ENCODE results near the gene STAT5A. TPM values are rescaled to one million over a fixed set of nuclear protein-coding genes. Genes with fewer than 3 reads are reported as not detected.
"Not testable (repeated sequence)": the region's sequence is repeated elsewhere in the genome, so short reads cannot be mapped to it uniquely, and the experiment has no call there.

Gene STAT5A
- total RNA-seq, 1 experiment from 2014 or later = 3.1 TPM

- DNase-seq = no peak
- no peaks in the 10 kb centered on the region for H3K4me1 Mint-ChIP-seq (ENCODE audit: low read depth, unreplicated experiment)
Observed at GRCh38 chr17:42253578-42253977, 34.7 kb upstream of the STAT5A start.

GRCh38 chr17:42255445-42255844, 32.9 kb upstream of the STAT5A start:
- Mint-ChIP-seq H3K4me3 (ENCODE audit: low read depth, unreplicated experiment) (no peak overlapping the region), H3K27me3 (ENCODE audit: unreplicated experiment) (no peaks in the 10 kb centered on the region), H3K9me3 (ENCODE audit: low read depth, unreplicated experiment) (no peaks in the 10 kb centered on the region), H3K4me1 (ENCODE audit: low read depth, unreplicated experiment) (no peaks in the 10 kb centered on the region), H3K36me3 (ENCODE audit: insufficient read depth, unreplicated experiment) (no peaks in the 10 kb centered on the region), H3K27ac (ENCODE audit: unreplicated experiment) (no peak overlapping the region)
- intact Hi-C loops (cut with micrococcal nuclease; ENCODE audit: unreplicated experiment) = no loop called here
- no peak for DNase-seq
- CTCF ChIA-PET = no interaction called here
- no peak for TF ChIP-seq CTCF (IDR thresholded peaks at IDR 0.05; ENCODE audit: unreplicated experiment)
- BruUV-seq (replicated peaks) = no TSS peak

More at GRCh38 chr17:42253578-42253977, 34.7 kb upstream of the STAT5A start:
- Mint-ChIP-seq H3K9me3 (ENCODE audit: low read depth, unreplicated experiment) (no peaks in the 10 kb centered on the region), H3K27me3 (ENCODE audit: unreplicated experiment) (no peaks in the 10 kb centered on the region), H3K36me3 (ENCODE audit: insufficient read depth, unreplicated experiment) (no peaks in the 10 kb centered on the region), H3K4me3 (ENCODE audit: low read depth, unreplicated experiment) (no peak overlapping the region), H3K27ac (ENCODE audit: unreplicated experiment) (no peak overlapping the region)
- intact Hi-C loops (cut with micrococcal nuclease; ENCODE audit: unreplicated experiment) = no loop called here
- CTCF ChIA-PET = no interaction called here
- no peak for TF ChIP-seq CTCF (IDR thresholded peaks at IDR 0.05; ENCODE audit: unreplicated experiment)
- no TSS peak for BruUV-seq (replicated peaks)

- BruUV-seq (replicated peaks) = no TSS peak
- intact Hi-C loops (cut with micrococcal nuclease; ENCODE audit: unreplicated experiment) = no loop called here
- DNase-seq = no peak
- H3K27me3 Mint-ChIP-seq (ENCODE audit: unreplicated experiment) = no peaks in the 10 kb centered on the region
- no peak overlapping the region for H3K27ac Mint-ChIP-seq (ENCODE audit: unreplicated experiment)
- no peak for TF ChIP-seq CTCF (IDR thresholded peaks at IDR 0.05; ENCODE audit: unreplicated experiment)
- CTCF ChIA-PET = interaction anchor here (1.1 to 1.2 kb wide), 2 partner anchors 35 to 104 kb away, joined by 4 to 5 read pairs; no protein-coding TSS in a partner anchor
- no peaks in the 10 kb centered on the region for H3K36me3 Mint-ChIP-seq (ENCODE audit: insufficient read depth, unreplicated experiment)
- H3K9me3 Mint-ChIP-seq (ENCODE audit: low read depth, unreplicated experiment) = no peaks in the 10 kb centered on the region
- no peaks in the 10 kb centered on the region for H3K4me1 Mint-ChIP-seq (ENCODE audit: low read depth, unreplicated experiment)
- H3K4me3 Mint-ChIP-seq (ENCODE audit: low read depth, unreplicated experiment) = no peak overlapping the region
Observed at GRCh38 chr17:42260318-42260717, 28.0 kb upstream of the STAT5A start.

- H3K9me3 Mint-ChIP-seq (ENCODE audit: low read depth, unreplicated experiment); DNase-seq; intact Hi-C loops (cut with micrococcal nuclease; ENCODE audit: unreplicated experiment); H3K27me3 Mint-ChIP-seq (ENCODE audit: unreplicated experiment); H3K27ac Mint-ChIP-seq (ENCODE audit: unreplicated experiment); H3K4me1 Mint-ChIP-seq (ENCODE audit: low read depth, unreplicated experiment); H3K4me3 Mint-ChIP-seq (ENCODE audit: low read depth, unreplicated experiment); BruUV-seq (replicated peaks); H3K36me3 Mint-ChIP-seq (ENCODE audit: insufficient read depth, unreplicated experiment): not testable (repeated sequence)
- CTCF ChIA-PET = interaction anchor here (0.7 kb wide), 1 partner anchor 44 kb away, joined by 3 read pairs; no protein-coding TSS in a partner anchor
Observed at GRCh38 chr17:42264366-42264765, 23.9 kb upstream of the STAT5A start.

- no peak overlapping the region for H3K4me3 Mint-ChIP-seq (ENCODE audit: low read depth, unreplicated experiment)
- H3K36me3 Mint-ChIP-seq (ENCODE audit: insufficient read depth, unreplicated experiment) = no peaks in the 10 kb centered on the region
- H3K27ac Mint-ChIP-seq (ENCODE audit: unreplicated experiment) = no peak overlapping the region
- no peaks in the 10 kb centered on the region for H3K9me3 Mint-ChIP-seq (ENCODE audit: low read depth, unreplicated experiment)
- TF ChIP-seq CTCF (IDR thresholded peaks at IDR 0.05; ENCODE audit: unreplicated experiment) = no peak
- intact Hi-C loops (cut with micrococcal nuclease; ENCODE audit: unreplicated experiment) = no loop called here
- CTCF ChIA-PET = no interaction called here
- no peak for DNase-seq
- H3K27me3 Mint-ChIP-seq (ENCODE audit: unreplicated experiment) = no peaks in the 10 kb centered on the region
- H3K4me1 Mint-ChIP-seq (ENCODE audit: low read depth, unreplicated experiment) = no peaks in the 10 kb centered on the region
- BruUV-seq (replicated peaks) = no TSS peak
Observed at GRCh38 chr17:42266462-42266861, 21.8 kb upstream of the STAT5A start.
